HUES48 (cell line): ENCODE results near the gene HPS5.

Experiments used
- H3K27ac ChIP-seq: one replicate; pipeline ENCODE4 v1.7.0; 2013; ENCODE audit warnings: low read depth, low read length, inconsistent platforms
- H3K27me3 ChIP-seq: 2 replicates; pipeline ENCODE4 v1.6.1; 2013; ENCODE audit warnings: mild to moderate bottlenecking, low read length; ENCODE audit not compliant: control insufficient read depth, insufficient read depth
- H3K36me3 ChIP-seq: 2 replicates; pipeline ENCODE4 v1.6.1; 2013; ENCODE audit warnings: low read length; ENCODE audit not compliant: control insufficient read depth, insufficient read depth
- H3K4me1 ChIP-seq: 2 replicates; pipeline ENCODE4 v1.6.1; 2013; ENCODE audit warnings: mild to moderate bottlenecking, low read length; ENCODE audit not compliant: control insufficient read depth, insufficient read depth
- H3K4me3 ChIP-seq: 2 replicates; pipeline ENCODE4 v1.5.1; 2013; ENCODE audit warnings: mild to moderate bottlenecking, low read depth, low read length
- H3K9ac ChIP-seq: 2 replicates; pipeline ENCODE4 v1.6.1; 2013; ENCODE audit warnings: mild to moderate bottlenecking, low read depth, low read length, moderate library complexity
- H3K9me3 ChIP-seq: 2 replicates; pipeline ENCODE4 v1.6.1; 2013; ENCODE audit warnings: low read length; ENCODE audit not compliant: control insufficient read depth, insufficient read depth

Gene HPS5, protein sequence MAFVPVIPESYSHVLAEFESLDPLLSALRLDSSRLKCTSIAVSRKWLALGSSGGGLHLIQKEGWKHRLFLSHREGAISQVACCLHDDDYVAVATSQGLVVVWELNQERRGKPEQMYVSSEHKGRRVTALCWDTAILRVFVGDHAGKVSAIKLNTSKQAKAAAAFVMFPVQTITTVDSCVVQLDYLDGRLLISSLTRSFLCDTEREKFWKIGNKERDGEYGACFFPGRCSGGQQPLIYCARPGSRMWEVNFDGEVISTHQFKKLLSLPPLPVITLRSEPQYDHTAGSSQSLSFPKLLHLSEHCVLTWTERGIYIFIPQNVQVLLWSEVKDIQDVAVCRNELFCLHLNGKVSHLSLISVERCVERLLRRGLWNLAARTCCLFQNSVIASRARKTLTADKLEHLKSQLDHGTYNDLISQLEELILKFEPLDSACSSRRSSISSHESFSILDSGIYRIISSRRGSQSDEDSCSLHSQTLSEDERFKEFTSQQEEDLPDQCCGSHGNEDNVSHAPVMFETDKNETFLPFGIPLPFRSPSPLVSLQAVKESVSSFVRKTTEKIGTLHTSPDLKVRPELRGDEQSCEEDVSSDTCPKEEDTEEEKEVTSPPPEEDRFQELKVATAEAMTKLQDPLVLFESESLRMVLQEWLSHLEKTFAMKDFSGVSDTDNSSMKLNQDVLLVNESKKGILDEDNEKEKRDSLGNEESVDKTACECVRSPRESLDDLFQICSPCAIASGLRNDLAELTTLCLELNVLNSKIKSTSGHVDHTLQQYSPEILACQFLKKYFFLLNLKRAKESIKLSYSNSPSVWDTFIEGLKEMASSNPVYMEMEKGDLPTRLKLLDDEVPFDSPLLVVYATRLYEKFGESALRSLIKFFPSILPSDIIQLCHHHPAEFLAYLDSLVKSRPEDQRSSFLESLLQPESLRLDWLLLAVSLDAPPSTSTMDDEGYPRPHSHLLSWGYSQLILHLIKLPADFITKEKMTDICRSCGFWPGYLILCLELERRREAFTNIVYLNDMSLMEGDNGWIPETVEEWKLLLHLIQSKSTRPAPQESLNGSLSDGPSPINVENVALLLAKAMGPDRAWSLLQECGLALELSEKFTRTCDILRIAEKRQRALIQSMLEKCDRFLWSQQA

DNA sequence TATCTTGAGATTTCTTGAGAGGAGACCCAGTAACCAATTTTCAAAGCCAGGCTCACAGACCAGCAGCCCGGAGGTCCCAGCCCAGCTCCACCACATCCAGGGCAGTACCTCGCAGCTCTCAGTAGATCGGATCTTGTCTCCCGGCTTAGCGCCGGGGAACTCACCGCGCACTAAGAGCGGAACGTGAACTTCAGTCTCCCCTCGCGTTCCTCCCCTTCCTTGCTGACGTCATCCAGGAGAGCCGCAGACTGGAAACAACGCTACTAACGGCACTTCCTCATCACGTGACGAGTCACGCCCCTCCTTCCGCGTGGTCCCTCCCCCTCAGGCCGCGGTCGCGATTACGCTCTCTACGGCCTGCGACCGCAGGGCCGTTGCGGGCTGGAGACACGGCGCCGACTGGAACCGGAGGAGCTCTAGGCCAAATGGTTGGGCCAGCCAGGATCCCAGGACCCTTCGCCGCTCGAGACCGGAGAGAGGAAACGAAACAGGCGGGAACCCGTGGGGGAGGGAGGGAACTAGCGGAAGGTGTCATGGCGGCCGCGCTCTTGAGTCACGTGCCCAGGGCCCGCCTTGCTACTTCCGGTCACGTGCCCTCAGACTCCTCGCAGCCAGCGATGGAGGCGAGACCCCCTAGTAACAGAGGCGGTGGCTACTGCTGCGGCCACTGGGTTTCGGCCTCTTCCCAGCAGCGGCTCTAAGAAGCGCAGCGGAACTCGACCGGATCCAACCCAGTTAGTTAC, at the start of gene HPS5, which contains the start of gene GTF2H1:
Gene HPS5 (minus strand): TSS at position 172 of the 743 bp plus-strand sequence. CDS start 4,282 bp downstream, outside the sequence.
Gene GTF2H1 (plus strand): TSS at position 599 of the 743 bp plus-strand sequence. CDS start 10,508 bp downstream, outside the sequence.
- no peaks in the 10 kb centered on the region for H3K27me3 ChIP-seq
- peak within 1 kb of the TSS; percentile 95 for H3K4me3 ChIP-seq
- H3K27ac ChIP-seq: peak within 1 kb of the TSS; percentile 99
- no peaks in the 10 kb centered on the region for H3K9me3 ChIP-seq
- peak within 1 kb of the TSS; percentile 99 for H3K9ac ChIP-seq
- peaks cover 11% of the 10 kb centered on the region; the same call in 1 of the 2 replicates for H3K4me1 ChIP-seq
- H3K36me3 ChIP-seq: peaks cover 31% of the 10 kb centered on the region

DNA sequence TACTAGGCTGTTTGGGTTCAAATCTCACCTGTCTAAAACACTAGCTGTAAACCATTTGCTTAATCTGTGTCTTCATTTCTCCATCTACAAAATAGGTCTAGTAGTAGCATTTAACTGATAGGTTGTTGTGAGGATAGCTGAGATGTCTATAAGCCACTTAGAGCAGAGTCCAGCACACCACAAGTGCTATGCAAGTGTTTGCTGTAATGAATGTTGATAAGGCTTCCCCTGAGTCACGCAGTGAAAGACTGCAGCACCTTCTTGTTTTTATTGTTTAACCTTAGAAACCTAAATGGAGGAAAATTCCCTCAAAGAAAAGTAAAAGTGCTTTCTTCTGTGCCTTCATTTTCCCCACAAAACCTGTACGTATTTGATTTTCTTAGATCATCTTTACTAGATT, 49.3 kb upstream of the HPS5 start:
- Histone ChIP-seq H3K4me3 (no peak overlapping the region), H3K9ac (no peak overlapping the region), H3K27ac (no peak overlapping the region), H3K36me3 (peaks cover 13% of the 10 kb centered on the region), H3K9me3 (no peaks in the 10 kb centered on the region), H3K27me3 (no peaks in the 10 kb centered on the region), H3K4me1 (no peaks in the 10 kb centered on the region)

DNA sequence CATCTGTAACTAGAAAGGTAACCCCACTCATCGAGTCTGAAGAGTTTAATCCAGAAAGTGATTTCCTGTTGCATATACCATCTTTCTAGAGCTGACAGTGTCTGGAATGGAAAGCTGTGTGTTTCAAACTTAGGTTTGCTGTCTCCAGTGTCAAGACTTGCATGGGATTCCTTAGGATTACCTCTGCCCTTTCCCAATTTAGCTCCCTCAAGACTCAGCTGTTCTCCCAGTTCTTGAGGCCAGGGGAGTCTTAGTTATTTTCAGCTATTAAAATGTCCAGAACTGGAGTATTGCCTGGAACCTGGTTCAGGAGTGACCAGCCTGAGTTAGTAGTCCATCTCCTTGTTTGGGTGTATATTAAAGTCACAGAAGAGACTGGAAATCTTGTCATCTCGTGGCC, 47.5 kb upstream of the HPS5 start:
- Histone ChIP-seq H3K27ac (no peak overlapping the region), H3K36me3 (peaks cover 29% of the 10 kb centered on the region), H3K4me1 (no peaks in the 10 kb centered on the region), H3K27me3 (no peaks in the 10 kb centered on the region), H3K4me3 (no peak overlapping the region), H3K9me3 (no peaks in the 10 kb centered on the region), H3K9ac (no peak overlapping the region)

DNA sequence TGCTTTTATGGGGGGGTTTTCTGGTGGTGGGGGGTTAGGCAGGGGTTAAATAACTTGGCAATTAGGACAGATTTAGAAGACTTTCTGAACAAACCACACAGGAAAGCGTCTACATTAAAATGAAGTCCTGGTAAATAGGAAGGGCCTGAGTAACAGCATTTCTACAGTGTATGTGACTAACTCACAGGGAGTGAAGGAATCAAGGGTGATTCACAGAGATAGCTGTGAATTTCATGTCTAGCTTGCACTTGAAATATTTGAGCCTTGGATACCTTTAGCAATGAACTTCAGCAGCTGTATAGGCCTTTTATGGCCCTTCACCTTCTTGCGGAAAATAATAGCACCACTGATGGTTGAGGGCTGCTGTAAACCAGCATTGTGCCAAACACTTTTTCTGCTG, 46.3 kb upstream of the HPS5 start:
- Histone ChIP-seq H3K4me1 (no peaks in the 10 kb centered on the region), H3K4me3 (no peak overlapping the region), H3K9ac (no peak overlapping the region), H3K9me3 (no peaks in the 10 kb centered on the region), H3K36me3 (peaks cover 39% of the 10 kb centered on the region), H3K27ac (peak overlapping the region; percentile 10), H3K27me3 (no peaks in the 10 kb centered on the region)

DNA sequence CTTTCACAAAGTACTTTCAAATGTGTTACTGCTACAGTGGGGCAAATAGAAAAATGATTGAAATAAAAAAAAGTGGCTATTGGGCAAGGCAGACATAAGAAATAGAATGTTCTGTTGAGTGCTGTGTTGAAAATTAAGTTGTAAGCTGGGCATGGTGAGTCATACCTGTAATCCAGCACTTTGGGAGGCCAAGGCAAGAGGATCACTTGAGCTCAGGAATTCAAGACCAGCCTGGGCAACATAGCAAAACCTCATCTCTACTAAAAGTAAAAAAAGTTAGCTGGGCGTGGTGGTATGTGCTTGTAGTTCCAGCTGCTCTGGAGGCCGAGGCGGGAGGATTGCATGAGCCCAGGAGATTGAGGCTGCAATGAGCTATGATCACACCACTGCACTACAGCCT, 45.5 kb upstream of the HPS5 start:
- H3K27me3 ChIP-seq: no peaks in the 10 kb centered on the region
- no peak overlapping the region for H3K27ac ChIP-seq
- no peaks in the 10 kb centered on the region for H3K4me1 ChIP-seq
- H3K9me3 ChIP-seq: no peaks in the 10 kb centered on the region
- H3K4me3 ChIP-seq: no peak overlapping the region
- H3K36me3 ChIP-seq: peaks cover 44% of the 10 kb centered on the region
- no peak overlapping the region for H3K9ac ChIP-seq

DNA sequence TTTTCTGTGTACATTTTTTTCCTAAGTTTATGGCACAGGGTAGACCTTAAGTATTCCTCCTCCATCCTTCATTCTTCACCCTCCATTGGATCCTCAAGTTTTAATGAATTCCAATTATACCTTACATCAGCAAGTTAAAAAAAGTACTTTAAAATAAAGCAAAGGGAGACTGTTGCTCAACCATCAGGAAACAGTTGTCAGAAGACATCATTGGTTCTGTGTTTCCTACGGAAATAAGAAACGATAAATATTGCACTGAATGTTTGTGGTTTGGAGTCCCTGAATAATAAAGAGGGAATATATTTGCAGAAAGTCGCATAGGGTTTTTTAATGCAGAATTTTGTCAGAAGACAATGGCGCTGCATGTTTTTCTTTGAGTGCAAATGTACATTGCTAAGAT, 44.3 kb upstream of the HPS5 start:
- no peak overlapping the region for H3K27ac ChIP-seq
- H3K27me3 ChIP-seq: no peaks in the 10 kb centered on the region
- H3K4me3 ChIP-seq: no peak overlapping the region
- H3K4me1 ChIP-seq: no peaks in the 10 kb centered on the region
- H3K9me3 ChIP-seq: no peaks in the 10 kb centered on the region
- H3K9ac ChIP-seq: no peak overlapping the region
- peaks cover 56% of the 10 kb centered on the region for H3K36me3 ChIP-seq

DNA sequence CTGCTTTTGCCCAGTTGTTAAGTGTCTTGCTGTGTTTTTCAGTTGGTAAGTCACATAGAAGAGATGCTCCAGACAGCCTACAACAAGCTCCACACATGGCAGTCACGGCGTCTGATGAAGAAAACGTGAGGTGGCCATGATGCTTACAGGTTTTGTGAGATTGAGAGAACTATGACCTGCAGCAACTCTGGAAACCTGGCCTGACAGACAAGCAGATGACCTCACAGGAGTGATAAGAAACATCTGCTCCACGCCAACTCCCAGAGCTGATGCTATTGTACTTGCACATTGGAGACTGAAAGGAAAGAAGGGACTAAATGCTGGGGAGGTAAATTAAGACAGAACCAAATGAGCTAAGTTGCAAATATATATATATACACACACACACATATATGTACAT, 43.8 kb upstream of the HPS5 start:
- H3K27ac ChIP-seq: no peak overlapping the region
- H3K27me3 ChIP-seq: no peaks in the 10 kb centered on the region
- no peak overlapping the region for H3K9ac ChIP-seq
- H3K4me1 ChIP-seq: no peaks in the 10 kb centered on the region
- H3K4me3 ChIP-seq: no peak overlapping the region
- no peaks in the 10 kb centered on the region for H3K9me3 ChIP-seq
- peaks cover 61% of the 10 kb centered on the region for H3K36me3 ChIP-seq

DNA sequence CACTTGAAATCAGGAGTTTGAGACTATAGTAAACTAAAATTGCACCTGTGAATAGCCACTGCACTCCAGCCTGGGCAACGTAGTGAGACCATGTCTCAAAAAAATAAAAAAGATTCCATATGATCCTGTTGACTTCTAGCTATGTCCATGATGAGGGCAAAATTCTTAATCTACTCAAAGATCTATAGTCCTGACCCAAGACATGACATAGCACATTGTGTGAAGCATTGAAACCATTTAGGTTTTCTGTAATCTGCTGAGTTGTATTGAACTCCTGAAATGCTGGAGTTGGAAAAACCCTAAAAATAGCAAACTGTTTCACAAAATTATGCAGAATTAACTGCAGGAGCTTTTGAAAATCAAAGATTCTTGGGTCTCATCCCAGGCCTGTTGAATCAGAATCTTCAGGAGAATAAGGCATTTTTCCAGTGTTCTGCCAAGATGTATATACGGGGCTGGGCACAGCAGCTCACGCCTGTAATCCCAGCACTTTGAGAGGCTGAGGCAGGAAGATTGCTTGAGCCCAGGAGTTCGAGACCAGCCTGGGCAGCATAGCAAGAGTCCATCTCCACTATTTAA, 42.6 kb upstream of the HPS5 start:
- Histone ChIP-seq H3K36me3 (peaks cover 72% of the 10 kb centered on the region), H3K9ac (no peak overlapping the region), H3K27ac (no peak overlapping the region), H3K4me1 (no peaks in the 10 kb centered on the region), H3K4me3 (no peak overlapping the region), H3K27me3 (no peaks in the 10 kb centered on the region), H3K9me3 (no peaks in the 10 kb centered on the region)

DNA sequence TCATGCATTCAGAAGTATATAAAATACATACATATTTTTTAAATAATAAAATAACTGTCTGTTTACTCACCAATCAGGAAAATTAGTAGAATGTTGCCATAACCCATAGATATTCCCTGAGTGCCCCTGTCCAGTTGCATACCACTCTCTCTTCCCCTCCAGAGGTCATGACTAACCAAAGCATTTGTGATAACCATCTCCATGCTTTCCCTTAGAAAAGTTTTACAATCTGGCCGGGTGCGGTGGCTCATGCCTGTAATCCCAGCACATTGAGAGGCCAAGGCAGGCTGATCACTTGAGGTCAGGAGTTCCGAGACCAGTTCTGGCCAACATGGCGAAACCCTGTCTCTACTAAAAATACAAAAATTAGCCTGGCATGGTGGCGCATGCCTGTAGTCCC, 39.2 kb upstream of the HPS5 start:
- Histone ChIP-seq H3K9me3 (no peaks in the 10 kb centered on the region), H3K4me3 (no peak overlapping the region), H3K27me3 (no peaks in the 10 kb centered on the region), H3K27ac (no peak overlapping the region), H3K36me3 (peaks cover 85% of the 10 kb centered on the region), H3K9ac (no peak overlapping the region), H3K4me1 (no peaks in the 10 kb centered on the region)

DNA sequence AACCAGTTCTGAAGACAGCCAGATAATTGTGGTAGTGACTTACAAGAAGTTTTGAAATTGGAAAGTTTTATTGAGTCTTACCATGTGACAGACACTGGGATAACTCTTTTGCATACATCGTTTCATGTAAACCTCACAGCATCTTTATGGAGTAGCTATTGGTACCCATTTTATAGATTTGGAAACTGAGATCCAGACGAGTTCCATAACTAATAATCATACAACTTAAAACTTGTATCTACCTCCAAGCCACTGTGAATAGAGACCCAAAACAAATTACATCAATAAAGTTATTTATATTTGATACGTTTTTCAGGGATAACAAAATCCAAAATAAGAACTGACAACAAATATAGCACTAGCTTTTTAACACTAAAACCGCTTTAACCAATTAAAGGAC, 36.7 kb upstream of the HPS5 start:
- no peaks in the 10 kb centered on the region for H3K4me1 ChIP-seq
- H3K4me3 ChIP-seq: no peak overlapping the region
- H3K36me3 ChIP-seq: peaks cover 81% of the 10 kb centered on the region
- no peak overlapping the region for H3K27ac ChIP-seq
- no peak overlapping the region for H3K9ac ChIP-seq
- H3K27me3 ChIP-seq: no peaks in the 10 kb centered on the region
- H3K9me3 ChIP-seq: no peaks in the 10 kb centered on the region
